ENCODE results near the gene ZDHHC12.

Gene ZDHHC12

DNA sequence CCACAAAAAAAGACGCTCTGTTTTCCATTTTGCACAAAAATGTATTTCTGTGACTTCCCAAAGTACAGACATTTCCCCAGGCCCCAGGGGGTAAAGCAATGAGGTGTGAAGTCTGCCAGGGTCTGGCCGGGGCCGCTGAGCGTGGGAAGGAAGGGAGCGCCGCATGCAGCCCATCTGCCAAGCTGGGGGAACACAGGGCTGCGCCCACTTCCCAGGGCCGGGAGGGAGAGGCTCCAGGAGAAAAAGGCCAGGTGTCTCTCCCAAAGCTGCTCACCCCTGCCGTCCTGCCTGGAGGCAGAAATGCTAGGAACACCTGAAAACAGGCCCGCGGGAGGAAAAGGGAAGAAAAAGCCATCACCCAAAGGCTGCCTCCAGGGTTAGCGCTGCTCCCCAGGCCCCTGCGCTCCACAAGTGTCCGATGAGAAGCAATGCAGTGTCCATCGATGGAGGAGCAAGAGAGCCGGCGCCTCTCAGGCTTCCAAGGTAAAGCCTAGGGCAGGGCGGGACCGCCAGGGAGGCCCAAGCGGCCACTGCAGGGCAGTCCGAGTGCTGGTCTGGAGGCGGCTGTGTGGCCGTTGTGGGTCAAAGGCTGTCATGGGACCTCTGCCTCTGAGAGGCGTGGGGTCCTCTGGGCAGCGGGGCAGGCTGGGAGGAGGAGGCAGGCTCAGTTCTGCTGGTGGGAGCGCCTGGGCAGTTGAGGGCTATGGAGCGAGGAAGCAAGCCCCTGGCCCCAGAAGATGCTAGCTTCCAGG is 6.0 kb upstream of the ZDHHC12 start:
- no peak for ATAC-seq

DNA sequence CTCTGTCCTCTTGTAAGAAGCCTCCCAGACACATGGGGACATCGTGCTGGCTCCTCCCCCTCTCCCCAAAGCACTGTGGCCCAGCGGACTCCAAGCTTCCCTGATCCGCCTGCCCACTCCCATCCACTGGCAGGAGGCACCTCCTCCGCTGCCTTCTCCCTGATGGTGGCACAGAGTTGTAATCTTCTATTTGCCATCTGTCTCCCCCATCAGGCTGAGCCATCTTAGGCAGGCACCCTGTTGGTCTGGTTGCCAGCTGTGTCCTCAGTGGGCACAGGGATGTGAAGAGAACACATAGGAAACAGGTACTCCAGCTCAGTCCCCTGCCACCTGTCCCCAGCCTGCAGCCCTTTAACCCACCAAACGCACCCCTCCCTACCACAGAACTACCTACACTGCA is 5.4 kb upstream of the ZDHHC12 start:
- no peak for ATAC-seq

DNA sequence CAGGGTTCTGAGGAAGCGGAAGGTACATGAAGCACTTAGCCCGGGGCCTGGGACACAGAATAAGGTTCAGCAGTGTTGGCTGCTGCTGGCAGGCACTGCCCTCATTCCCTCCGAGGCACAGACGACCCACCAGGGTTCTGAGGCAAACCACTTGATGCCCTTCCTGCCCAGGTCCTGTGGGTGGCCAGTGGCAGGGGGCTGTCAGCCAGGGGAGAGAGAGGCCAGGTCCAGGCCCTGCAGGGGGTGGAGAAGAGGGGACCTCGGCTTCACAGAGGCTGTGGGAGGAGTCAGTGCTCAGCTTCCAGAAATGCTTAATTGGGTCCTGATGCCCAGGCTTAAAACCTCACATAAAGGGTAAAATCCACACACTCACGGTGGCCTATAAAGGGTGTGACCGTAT is 4.4 kb upstream of the ZDHHC12 start:
- ATAC-seq, result no peak

DNA sequence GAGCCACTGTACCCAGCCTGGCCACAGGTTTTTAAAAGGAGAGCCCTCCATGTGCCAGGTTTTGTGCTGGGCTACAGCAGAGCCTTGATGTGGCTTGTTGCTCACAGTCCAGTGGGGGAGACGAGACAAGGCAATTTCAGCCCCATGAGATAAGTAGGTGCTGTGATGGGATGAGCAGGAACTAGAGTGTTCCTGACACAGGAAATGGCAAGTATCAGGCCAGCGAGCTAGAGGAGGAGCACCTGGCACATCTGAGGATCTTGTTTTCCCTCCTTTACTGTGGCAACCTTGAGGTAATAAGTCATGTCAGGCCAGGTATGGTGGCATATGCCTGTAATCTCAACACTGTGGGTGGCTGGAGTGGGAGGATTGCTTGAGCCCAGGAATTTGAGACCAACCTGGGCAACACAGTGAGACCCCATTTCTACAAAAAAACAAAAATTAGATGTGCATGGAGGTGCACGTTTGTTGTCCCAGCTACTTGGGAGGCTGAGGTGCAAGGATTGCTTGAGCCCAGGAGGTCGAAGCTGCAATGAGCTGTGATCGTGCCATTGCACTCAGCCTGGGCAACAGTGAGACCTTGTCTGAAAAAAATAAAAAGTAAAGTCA is 3.8 kb upstream of the ZDHHC12 start:
- ATAC-seq, result no peak

DNA sequence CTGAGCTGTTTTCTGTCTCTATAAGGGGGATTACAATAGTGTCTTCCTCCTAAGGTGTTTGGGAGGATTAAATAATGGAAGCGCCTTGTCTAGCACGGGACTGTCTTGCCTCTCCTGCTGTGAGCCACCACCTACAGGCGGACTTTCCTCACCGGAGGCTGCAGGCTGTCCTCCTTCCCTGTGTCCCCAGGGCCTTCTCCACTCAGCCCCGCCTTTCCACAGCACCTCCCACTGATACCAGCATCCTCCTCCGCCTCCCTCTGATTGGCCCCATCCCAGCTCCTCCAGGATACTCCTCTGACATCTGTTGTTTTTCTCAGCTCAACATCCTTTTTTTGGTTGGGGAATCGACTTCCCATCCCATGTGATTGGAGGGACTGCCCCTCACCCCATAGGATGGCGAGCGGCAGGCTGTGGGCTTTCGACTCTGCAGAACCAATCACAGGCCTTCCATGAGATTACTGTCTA is 851 bp upstream of the ZDHHC12 start:
- ATAC-seq, result no peak

DNA sequence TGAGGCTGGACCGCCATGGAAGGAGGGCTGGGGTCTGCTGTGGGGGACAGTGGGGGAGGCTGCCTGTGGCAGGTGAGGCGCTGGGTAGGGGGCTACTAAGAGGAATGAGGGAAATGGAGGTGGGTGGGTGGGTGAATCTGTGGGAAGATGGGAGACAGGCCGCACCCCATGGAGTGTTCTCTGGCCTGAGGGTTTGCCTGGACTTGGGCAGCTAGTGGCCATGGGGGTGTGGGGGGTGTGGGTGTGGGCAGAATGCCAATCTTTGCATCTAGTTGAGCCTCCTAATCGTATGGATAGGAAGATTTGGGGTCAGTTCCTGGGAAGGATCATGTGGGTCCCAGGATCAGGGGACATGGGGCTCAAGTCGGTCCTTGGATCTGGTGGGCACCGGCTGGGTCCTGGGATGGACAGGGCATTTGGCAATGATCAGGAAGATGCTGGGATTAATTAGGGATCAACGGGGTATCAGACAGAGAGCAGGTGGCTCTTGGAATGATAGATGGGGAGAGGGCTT is 518 bp downstream of the ZDHHC12 start:
- ATAC-seq, result no peak

DNA sequence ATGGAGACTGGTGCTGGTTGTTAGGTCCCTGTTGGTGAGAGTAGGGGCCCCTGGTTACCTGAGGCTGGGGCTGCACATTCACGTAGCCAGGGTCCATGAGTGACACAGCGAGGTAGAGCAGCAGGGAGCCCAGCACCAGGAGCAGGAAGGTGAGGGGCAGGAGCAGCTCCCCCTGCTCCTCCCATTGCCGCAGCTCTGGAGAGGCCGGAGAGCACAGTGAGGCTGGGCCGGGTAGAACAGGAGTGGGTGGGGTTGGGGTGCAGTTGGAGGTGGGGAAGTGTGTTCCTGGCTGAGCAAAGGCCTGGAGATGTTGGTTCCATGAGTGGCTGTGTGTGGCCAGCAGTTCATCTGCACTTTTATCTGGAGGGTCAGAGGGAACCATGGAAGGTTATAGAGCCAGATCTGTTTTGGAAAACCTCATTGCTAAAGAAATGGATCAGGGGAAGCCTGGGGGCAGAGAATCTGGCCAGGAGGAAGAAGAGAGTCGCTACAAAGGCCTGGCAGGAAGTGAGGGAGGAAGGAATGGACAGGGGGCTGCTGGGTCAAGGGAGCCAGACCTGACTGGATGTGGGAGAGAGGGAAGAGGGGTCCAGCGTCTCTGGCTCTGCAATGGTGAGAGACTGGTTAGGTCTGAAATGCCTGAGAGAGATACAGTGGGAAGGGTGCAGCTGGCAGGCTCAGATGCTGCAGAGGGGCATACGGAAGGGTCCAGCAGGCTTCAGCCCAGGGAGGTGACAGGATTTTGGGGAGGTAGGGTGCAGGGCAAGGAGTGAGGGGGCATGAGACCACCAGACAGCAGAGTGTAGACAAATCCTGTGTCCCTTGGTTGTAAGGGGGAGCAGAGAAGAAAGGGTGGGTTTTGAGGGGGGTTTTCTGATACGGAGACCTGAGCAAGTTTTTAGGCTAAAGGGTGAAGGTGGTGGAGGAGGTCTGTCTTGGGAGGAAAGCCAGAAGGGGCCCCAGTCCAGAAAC is 1.3 kb downstream of the ZDHHC12 start:
- no peak for ATAC-seq

DNA sequence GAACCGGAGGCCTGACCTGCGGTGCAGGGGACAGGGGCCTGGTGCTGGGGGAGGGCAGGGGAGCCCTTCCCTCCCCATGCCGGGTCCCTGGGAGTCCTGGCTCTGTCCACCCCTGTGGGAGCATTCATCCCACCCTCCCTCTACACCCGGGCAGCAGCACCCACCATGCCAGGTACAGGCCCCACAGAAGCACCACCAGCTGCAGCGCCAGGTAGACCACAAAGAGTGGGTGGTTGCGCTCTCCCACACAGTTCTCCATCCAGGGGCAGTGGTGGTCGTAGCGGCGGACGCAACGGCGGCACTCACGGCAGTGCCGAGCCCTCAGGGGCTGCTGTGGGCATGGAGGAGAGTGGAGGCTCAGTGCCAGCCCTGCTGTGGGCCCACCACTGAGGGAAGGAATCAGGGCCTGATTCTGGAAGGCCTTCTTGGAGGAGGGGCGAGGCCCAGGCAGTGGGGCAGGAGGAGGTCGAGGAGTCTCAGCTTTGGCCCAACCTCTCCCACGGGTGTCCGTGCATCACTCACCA is 2.4 kb downstream of the ZDHHC12 start:
- no peak for ATAC-seq

DNA sequence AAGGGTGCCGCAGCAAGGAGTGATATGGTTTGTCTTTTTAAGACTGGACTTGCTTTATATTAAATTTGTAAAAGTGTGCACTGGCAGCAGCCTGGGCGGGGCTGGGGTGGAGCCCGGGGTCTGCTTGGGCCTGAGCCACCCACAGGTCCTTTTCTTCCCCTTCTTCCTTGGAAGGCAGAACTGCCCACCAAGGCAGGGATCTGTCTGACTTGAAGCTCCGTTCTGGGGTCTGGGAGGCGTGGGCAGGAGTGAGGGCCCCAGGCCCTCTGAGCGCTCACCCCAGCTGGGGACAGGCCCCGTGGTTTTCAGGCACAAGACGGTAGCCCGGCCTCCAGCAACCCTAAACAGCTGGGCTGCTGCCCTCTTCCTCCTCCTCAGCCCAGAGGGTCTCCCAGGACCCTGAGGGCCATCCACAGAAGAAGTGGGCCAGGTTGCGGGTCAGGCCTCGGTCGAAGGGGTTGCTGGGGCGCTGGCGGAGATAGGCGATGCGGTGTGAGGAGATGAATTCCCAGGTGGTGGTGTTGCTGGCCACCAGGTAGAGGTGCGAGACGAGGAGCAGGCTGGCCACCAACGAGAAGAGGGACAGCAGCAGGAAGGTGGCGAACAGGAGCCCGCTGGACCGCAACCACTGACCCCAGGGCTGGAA is 3.0 kb downstream of the ZDHHC12 start:
- no peak for ATAC-seq

DNA sequence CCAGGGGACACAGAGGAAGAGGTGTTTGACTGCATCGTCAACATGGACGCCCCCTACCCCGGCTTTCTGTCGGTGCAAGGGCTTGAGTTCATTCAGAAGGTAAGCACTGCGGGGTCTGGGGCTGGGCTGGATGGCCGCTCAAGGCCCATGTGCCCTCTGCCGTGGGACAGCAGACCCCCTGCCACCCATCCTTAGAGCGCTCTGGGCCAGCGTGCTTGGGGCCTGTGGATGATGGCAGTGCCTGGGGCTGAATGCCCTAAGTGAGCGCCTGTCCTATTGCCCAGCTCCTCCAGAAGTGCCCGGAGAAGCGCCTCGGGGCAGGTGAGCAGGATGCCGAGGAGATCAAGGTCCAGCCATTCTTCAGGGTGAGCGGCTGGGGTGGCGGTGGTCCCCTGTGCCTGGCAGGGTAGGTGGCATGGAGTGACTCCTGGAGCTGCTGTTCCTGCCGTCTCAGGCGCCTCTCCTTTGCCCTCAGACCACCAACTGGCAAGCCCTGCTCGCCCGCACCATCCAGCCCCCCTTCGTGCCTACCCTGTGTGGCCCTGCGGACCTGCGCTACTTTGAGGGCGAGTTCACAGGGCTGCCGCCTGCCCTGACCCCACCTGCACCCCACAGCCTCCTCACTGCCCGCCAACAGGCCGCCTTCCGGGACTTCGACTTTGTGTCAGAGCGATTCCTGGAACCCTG is 3.9 kb downstream of the ZDHHC12 start:
- no peak for ATAC-seq

DNA sequence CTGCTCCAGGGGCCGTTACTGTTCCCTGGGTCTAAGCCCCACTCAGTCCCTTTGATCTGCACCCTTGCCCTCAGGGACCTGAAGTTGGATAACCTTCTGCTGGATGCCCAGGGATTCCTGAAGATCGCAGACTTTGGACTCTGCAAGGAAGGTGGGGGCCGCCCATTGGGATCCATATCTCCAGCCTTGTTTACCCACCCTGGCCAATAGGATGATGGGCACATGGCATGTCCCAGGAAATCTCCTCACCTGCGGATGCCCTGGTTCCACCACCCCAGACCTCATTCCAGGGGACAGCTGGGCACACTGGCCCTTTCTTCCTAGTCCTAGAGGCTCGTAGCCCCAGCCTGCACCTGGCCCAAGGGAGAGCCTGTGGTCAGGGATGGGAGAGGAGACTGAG is 5.5 kb downstream of the ZDHHC12 start:
- no peak for ATAC-seq

DNA sequence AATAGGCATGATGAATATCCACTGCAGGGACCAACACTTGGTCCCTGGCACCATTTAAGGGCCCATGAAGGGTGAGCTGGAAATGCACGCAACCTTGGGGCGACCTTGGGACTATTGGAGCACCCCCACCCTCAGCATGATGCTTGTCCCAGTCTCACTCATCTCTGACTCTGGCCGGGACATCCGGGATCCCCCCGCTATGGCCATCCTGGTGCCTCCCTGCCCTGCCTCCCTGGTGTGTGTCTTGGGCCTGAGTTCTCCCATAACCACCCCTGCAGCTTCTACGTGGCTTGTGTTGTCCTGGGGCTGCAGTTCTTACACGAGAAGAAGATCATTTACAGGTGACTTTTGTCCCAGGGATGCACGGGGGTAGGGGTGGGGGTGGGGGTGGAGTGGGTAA is 5.9 kb downstream of the ZDHHC12 start:
- ATAC-seq, result no peak

DNA sequence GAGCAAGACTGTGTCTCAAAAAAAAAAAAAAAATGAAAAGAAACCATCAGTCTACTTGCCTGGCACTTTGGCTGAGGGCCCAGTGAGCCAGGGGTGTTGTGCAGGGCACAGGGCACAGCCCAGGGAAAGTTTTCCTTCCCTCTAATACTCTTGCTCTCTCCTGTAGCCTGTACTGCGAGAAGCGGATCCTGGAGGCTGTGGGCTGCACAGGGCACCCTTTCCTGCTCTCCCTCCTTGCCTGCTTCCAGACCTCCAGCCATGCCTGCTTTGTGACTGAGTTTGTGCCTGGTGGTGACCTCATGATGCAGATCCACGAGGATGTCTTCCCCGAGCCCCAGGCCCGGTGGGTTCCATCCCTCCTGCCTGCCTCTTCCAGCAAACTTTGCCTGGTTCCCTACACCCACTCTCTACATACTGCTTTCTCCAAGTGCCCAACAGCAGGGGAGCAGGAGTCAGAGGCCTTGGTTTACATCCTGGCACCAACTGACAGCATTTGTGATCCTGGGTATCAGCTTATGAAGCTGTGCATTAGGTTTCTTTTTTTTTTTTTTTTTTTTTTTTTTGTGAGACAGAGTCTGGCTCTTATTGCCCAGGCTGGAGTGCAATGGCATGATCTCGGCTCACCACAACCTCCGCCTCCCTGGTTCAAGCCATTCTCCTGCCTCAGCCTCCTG is 7.2 kb downstream of the ZDHHC12 start:
- no peak for ATAC-seq

DNA sequence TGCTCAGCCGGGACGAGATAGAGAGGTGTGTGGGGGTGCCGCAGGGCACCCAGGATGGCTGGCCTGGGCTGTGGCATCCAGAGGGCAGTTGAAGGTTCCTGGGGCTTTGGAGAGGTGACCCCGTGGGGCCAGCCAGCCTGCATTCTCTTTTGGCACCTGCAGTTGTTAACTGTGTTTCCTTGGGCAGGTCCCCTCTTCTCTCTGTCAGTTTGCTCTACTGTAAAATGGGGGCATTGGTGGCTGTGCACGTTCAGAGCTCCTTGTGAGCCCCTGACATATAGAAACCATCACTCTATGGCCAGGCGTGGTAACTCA is 8.5 kb downstream of the ZDHHC12 start:
- no peak for ATAC-seq

DNA sequence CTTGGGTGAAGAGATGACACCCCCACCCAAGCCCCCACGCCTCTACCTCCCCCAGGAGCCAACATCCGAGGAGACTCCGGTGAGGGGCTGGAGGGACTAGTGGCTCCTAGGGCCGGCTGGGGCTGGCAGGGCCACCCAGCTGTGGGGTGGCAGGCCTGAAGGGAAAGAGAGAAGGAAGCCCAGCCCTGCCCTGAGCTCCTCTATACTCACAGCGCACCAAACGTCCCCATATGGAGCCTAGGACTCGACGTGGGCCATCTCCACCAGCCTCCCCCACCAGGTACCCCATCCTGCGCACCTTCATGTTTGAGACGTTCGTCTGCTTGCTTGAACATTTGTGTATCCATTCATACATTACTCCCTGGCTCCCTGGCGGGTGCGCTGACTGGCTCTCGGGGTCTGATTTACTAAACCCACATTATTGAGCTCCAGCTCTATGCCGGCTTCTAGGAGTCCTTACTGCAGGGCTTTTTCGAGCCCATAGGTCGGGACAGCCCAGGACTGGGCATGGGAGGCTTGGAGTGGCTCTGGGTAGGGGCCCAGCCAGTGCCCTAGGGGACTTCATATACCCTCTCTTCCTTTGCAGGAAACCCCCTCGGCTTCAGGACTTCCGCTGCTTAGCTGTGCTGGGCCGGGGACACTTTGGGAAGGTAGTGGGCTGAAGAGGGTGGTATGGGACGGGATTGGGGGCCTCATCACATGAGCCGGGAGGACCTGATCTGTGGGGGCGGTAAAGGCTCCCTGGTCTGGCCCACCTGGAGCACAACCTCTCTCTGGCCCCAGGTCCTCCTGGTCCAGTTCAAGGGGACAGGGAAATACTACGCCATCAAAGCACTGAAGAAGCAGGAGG is 9.1 kb downstream of the ZDHHC12 start:
- no peak for ATAC-seq

DNA sequence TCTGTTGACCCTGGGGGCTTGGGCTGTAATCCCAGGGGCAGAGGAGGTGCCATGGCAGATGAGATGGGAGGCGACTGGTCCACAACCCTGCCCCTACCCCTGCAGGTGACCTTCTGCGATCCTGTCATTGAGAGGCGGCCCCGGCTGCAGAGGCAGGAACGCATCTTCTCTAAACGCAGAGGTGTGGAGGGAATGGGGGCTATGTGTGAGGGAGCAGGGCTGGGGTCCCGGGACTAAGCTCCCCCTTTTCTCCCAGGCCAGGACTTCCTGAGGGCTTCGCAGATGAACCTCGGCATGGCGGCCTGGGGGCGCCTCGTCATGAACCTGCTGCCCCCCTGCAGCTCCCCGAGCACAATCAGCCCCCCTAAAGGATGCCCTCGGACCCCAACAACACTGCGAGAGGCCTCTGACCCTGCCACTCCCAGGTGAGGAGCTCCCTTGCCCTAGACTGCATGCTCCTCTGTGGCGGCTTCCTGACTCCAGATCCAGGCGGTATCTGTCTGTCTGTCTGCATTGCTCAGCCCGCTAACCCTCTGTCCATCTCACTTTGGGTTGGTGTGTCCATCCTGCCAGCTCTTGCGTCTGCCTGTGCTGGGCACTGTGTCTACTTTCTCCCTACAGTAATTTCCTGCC is 9.9 kb downstream of the ZDHHC12 start:
- no peak for ATAC-seq

DNA sequence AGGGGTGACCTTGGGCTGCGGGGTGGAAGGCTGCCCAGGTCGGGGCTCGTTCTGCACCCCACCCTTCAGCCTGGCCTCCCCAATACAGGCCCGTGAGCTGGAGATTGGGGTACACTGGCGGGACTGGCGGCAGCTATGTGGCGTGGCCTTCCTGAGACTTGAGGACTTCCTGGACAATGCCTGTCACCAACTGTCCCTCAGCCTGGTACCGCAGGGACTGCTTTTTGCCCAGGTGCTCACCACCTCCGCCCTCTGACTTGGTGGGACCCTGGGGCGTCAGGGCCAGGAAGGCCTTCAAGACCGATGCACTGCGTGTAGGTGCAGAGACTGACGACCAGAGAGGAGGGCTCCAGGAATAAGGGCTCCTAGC is 10.5 kb downstream of the ZDHHC12 start:
- ATAC-seq, result no peak

DNA sequence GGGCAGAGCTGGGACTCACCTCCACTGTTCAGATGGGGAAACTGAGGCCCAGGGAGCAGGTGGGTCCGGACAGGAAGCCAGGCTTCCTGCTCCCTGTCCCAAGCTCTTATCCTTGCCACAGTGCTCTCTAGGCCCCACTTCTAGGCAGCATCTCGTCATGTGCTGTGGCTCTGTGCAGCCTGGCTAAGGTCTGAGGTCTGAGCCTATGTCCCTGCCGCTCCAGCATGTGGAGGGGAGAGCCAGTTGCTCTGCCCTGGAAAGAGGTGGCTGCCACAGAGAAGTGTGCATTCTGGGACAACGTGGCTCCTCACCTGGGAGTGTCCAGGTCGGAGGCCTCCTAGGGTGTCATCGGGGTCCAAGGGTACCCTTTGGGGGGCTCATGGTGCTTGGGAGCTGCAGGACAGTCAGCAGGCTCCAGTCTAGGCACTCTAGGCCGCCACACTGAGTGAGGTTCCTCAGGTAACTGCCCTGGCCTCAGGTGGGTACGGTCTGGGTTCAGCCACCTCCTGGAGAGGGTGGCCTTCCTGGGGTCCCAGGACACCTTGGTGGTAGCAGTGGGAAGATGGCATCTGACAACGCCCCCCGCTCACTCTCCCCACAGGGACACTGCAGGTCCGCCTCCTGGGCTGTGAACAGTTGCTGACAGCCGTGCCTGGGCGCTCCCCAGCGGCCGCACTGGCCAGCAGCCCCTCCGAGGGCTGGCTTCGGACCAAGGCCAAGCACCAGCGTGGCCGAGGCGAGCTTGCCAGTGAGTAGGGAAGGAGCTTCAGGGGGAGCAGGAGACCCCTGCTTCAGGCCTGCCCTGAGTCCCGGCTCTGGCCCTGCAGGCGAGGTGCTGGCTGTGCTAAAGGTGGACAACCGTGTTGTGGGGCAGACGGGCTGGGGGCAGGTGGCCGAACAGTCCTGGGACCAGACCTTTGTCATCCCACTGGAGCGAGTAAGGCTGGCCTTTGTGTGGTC is 11.2 kb downstream of the ZDHHC12 start:
- no peak for ATAC-seq

DNA sequence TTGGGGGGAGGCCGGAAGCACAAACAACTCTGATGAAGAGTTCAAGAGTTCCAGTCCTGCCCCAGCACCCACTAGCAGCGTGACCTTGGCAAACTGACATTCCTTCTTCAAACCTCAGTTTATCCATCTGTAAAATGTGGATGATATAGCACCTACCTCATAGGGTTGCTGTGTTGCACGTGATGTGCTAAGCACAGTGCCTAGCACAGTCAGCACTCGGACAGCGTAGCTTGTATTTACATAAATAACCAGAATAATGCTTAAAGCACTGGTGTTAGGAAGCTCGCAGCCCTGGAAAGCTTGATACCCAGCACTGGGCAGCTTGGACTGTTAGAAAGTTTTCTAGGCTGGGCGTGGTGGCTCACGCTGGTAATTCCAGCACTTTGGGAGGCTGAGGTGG is 16.5 kb downstream of the ZDHHC12 start:
- no peak for ATAC-seq

All from activated CD4-positive, CD25-positive, alpha-beta regulatory T cell treated with anti-CD3 and anti-CD28 coated beads, Interleukin-2, amount 50 U/mL, for 24 hours (primary cell).